ENCODE measurements around the gene CHD9.
"Not testable (repeated sequence)": the region's sequence is repeated elsewhere in the genome, so short reads cannot be mapped to it uniquely, and the experiment has no call there.

CHD9 gene

DNA sequence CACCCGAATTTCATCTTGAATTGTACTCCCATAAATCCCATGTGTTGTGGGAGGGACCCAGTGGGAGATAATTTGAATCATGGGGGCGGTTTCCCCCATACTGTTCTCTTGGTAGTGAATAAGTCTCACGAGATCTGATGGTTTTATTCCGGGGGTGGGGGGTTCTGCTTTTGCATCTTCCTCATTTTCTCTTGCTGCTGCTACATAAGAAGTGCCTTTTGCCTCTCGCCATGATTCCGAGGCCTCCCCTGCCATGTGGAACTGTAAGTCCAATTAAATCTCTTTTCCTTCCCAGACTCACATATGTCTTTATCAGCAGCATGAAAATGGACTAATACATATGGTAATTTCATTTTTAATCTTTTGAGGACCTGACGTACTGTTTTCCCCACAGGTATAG is 20.7 kb downstream of the CHD9 start:
- not testable (repeated sequence) for DNase-seq (ENCODE audit: low spot score)

DNA sequence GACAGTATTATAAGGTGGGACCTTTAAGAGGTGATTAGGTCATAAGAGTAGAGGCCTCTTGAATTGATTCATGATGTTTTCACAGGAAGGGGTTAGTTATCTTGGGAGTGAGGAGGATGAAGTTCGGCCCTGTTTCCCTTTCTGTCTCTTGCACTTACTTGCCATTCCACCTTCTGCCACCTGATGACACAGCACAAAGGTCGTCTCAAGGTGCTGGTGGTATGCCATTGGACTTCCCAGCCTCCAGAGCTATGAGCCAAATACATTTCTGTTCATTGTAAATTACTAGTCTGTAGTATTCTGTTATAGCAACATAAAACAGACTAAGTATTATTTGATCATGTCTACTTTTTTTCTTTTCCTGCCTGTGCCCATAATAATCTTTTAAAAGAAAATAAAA is 23.5 kb downstream of the CHD9 start:
- no peak for DNase-seq (ENCODE audit: low spot score)

DNA sequence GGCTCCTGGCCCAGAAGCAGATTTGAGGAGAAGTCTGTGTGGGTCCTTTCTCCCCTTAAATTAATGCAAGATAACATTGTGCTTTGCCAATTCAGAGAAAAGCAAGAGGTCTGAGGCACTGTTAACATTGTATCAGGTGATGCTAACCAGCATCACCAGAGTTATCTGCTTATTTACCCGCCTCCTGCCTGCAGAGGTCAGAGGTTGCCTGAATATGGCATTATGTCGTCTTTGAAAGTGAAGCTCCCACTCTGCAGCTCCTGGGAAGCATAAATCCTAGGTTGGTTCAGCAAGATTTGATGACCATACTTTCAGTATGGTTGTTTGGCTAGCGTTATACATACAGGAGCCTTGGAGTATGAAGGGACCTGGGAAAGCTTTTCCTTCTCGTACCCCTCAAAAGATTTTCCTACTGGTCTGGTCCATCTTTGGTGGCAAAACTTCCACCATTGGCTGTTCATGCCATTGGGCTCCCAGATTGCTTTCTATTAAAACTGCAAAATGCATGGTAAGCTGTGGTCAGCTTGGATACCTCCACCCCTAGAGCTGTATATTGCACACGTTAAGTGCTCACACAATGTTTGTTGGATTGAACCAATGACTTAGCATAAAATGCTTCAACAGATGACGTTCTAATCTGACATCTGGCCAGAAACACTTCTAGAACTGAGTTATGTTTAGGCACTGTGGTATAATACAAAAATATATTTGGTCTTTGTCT is 24.1 kb downstream of the CHD9 start:
- no peak for DNase-seq (ENCODE audit: low spot score)

DNA sequence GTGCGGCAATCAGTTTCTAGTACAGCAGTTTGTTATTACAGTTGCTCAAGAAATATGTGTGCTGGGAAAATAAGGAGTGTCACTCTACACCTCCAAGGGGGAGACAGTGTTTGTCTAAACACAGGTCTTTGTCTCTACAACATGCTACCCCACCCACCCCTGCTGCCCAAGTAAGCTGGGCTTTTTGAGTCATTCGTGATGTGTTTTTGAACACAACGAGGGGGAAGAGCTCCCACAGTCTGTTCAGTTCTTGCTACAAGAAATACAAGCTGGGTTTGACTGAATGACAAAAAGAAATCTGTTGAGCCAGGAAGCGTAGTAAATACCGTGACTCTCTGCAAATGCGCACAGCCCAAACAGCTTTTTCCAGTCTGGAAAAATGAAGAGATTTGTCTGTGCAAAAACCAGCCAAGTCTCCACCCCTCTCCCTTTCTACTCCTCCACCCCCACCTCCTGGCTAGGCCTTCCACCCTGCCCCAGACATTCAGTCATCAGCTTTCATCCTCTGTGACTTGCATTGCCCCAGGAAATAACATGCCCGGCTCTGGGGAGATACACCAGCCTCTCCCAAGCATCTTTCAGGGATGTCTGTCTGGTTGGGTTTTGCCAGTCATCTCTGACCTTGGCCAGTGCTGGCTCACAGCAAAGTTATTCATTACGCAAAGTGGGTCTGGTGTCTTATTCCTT is 25.7 kb downstream of the CHD9 start:
- DNase-seq (ENCODE audit: low spot score): peak; percentile 68

DNA sequence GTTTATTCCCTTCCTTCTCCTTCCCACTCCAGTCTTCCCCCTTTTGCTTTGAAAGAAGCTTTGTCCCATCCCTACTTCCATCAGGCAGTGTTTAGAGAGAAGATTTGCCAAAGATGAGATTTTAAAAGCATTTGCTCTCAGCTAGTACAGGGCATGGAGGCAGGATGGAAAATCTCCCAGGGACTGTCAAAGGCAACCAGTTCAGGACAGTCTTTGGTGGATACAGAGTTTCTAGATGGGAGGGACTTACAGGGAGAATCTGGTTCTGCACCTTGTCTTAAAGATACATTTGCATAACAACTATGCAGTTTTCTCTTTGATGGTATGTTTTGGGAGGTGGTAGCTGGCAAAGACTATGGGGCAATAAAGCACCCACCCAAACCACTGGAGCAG is 26.2 kb downstream of the CHD9 start:
- DNase-seq (ENCODE audit: low spot score): no peak

DNA sequence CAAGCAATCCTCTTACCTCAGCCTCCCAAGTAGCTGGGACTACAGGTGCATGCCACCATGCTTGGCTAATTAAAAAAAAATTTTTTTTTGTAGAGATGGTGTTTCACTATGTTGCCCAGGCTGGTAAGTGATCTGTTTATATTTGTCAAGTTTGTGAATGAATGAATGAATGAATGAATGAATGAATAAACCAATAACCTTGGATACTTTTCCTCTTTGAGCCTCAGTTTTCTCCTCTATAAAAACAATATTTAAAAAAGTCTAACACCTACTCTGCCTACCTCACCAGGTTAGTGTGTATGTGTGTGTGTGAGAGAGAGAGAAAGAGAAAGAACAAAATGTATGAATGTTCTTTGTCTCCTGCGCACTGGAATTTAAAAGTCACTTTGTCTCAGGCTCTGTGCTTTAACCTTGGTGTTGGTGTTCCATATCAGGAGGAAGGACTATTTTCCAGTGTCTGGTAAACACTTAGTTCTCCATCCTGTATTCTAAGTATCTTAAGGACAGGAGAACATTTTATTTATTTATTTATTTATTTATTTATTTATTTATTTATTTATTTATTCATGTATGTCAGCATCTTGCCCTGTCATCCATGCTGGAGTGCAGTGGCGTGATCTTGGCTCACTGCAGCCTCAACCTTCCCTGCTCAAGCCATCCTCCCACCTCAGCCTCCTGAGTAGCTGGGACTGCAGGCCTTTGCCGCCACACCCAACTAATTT is 27.1 kb downstream of the CHD9 start:
- DNase-seq (ENCODE audit: low spot score): no peak

DNA sequence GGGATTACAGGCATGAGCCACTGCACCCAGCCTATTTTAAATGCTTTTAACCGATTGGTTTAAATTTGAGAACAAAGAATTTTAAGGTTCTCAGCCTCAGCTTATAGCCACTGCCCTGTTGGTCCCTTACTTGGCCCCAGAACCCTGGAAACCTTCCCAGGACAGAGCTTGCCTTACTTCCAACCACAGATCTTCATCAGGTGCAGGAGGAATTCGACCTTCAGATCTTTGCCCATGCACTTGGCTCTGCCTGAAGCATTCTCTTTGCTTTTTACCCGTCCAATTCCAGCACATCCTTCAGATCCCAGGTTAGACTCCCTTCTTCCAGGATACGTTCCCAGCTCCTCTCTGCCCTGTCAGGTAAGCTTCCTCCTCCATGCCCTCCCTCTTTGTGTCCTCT is 27.7 kb downstream of the CHD9 start:
- DNase-seq (ENCODE audit: low spot score): no peak

DNA sequence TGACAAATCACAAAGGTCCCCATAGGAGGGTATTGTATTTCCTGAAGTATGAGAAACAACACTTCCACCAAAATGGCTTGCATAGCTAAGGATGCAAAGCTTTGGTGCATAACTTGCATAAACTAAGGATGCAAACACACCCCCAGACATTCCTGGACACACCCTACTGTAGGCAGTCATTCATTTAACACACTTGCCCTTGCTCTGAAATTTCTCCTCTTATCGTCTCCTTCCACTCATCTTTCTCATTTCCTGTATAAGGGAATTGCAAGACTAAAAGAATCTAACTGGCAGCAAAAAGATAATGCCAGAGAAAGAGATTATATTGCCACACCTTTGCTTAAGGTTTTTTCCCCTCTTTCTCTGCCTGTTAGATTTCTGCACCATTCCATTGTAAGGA is 28.3 kb downstream of the CHD9 start:
- no peak for DNase-seq (ENCODE audit: low spot score)

DNA sequence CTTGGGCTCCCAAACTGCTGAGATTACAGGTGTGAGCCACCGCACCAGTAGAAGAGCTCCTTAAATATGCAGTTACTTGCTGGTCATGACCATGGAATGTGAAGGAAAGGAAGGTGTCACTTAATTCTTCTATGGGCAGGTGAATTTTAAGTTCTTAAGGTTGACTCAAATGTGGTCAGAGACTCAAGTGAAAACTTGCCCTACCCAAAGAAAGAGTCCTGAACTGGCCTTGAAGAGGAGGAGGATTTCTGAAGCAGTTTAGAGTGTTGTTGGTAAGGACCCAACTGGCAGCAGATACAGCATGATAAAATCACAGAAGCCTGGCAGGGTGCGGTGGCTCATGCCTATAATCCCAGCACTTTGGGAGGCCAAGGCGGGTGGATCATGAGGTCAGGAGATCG is 29.4 kb downstream of the CHD9 start:
- no peak for DNase-seq (ENCODE audit: low spot score)

DNA sequence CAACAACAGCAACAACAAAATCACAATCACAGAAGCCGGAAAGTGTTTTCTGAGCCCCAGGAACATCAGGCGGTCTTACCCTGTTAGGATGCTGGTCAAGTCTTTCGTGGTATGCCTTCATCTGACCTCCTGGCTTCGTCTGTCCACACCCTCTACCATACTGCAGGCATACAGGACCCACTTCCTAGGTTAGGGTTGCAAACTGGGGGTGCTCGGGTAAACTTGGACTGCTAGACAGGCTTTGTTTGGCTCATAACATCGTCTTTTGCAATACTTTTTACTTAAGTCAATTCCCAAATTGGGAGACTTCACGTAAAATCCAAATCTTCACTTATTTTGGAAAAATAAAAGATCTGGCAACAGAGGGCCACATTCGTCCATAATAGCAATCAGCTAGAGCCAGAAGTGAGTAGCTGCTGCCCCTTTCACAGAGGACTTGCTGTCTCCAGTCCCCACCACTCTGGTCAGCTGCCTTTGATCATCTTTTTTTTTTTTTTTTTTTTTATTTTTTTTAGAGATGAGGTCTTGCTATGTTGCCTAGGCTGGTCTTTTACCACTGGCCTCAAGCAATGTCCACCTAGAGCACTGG is 30.0 kb downstream of the CHD9 start:
- DNase-seq (ENCODE audit: low spot score): no peak

DNA sequence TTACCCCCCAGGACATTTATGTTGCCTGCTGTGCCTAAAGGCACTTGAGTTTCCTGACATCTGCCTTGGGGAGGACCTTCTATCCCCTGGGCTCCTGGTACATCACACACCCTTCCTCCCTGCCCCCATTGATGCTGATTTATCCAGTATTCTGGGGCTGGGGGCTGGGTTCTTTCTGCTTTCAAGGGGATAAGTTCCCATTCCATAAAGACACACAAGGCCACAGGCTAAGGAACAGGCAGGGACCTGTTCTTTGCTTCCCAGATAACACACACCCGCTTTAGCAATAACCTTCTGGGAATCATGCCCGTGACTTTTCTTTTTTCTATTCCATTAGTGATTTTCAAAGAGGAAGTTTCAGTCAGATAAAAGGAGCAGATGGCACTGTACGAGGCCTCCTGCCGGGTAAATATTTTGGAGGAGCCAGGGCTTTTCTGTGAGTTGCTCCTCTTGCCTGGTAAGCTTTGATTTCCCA is 30.6 kb downstream of the CHD9 start:
- DNase-seq (ENCODE audit: low spot score): no peak

DNA sequence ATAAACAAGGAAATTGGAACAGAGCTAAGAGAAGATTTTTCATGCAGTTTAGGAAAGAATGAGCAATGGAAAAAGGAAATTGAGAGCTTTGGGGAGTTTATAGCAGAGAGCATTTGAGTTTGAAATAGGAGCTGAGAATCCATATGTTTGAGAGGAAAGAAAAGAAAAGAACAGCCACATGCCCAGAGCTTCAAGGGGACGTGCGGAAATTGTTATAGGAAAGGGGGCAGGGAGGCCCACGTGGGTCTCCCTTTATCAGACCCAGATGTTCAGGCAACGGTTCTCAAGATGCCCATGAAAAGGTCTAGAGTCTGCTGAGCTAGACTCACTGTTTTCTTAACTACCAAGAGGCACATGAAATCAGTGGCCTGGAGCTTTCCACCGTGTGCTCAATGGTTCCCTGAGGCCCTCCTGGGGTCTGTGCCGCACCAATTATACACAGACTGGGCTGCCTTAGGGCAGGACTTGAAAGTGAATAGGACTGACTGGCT is 31.2 kb downstream of the CHD9 start:
- DNase-seq (ENCODE audit: low spot score): no peak

DNA sequence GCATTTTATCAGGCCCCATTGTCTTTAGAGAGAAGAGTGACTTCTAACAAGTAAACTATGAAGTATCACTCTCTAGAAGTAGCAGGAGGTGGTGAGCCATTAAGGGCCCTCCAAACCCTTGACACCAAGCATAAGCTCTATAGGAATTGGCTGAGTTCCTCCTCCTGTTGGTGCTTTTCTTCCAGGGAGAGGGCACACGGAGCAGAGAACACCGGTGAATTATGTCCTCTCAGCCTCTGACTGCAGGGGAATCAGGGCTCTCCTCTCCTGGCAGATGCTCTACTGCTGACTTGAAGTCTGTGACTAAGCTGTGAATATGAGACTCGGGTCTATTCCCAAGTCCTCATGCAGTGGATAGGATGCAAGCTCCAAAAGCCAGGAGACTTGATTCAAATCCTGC is 32.3 kb downstream of the CHD9 start:
- no peak for DNase-seq (ENCODE audit: low spot score)

DNA sequence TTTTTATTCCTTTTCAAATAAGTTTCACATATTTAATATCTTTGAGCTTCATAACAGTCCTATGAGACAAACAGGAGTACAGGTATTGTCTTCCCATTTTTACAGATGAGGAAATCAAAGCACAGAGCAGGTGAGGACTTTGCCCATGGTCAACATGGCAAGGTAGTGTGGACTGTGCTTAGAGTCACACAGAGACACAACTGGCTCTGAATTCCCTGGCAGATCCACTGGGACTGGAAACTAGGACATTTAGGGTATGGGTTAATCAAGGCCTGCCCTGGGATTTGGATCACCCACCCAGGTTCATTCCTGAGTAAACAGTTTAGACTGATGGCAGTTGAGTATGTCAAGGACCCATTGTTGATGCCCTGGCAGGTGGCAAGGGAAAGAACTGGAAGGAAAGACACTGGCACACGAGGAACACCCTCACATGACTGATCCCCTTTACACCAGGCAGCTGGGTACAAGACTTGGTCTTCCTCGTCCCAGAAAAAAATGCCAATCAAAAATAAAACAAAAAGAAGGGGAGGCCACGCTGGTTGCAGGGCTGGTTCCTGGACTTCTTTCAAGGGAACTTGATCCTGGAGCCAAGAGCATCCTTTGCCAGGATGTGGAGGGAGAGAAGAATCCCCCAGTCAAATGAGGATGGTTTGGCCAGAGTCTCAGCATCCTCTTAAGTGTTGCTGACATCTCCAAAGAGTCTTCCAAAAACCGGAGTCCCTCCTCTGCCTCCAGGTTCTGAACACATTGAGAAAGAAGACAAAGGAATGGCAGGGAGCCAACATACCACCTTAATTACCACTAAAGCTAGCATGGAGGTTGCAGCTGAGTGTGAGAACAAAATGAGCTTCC is 34.9 kb downstream of the CHD9 start:
- peak; percentile 33 for DNase-seq (ENCODE audit: low spot score)

DNA sequence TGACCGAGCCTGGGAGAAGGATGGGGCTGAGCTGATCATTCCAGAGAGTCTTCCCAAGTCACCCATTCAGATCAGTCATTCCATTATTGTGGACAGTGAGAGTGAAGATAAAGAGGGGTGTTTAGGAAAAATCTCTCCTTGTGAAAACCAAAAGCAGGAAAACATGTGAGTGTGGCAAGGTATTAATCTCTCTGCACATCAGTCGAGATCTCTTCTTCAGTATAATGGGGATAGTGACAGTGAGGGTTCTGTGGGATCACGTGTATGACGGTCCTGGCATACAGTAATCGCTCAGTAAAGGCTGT is 35.4 kb downstream of the CHD9 start:
- peak; percentile 19 for DNase-seq (ENCODE audit: low spot score)

DNA sequence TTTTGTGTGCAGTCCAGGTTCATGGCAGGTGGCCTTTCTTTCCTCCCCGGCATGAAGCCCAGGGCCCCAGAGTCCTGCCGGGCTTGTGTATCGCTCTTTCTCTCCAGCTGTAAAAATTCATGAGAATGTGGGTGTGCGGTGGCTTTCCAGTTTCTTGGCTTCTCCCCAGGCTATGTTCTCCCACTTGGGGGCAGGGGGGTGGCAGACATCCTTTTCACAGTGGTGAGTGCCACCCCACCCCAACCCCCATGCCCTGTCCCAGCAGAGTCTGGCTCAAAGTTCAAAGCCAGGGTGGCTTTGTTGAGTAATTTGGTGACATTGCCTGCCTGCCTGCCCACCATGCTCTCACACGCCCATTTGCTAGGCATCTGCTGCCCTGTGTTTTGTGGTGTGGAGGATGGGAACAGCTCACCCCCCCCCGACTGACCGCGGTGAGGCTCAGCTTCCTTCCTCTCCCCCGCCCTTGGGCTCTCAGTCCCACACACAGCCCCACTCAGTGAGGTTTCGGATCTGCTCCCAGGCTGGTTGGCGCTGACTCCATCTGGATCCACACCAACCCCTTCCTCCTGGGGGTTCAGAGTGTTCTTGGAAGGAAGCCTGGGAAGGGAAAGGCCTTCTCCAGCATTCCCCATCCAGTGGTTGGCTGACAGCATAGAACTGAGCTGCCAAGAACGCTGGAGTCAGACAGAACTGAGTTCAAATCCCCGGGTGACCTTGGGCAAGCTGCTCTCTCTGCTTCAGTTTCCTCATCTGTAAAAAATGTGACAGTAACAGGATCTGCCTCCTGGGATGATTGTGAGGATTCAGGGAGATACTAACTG is 36.0 kb downstream of the CHD9 start:
- peak; percentile 85 for DNase-seq (ENCODE audit: low spot score)

DNA sequence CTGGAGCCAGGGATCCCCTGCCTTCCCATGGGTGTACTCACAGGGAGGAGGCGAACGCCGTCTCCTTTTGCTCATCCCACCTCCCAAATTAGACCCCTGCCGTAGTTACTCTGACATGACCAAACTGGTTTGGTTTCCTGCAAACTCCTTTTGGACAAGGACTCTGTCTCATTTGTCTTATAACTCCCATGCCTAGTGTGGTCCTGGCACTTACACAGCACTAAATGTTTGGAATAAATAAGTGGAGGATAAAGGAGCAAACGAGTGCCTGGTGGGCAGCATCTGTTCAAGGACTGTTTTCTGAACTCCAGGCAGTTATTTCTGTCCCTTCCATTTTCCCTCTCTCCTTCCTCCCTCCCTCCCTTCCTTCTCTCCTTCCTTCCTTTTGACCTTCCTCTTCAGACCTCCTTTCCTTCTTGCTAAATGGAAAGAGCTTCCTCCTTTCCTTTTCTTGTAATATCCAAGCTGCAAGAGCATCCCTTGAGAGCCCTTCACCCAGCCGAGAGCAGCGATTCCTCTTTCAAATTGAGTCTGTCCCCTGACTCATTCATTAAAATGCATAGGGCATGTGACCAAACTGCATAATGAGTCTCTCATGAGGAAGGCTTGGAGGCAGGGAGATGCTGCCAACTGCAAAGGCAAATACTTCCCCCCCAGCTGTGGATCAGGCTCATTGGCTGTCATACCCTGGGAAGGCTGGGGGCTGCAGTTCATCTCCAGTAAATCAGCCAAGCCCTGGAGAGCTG is 36.8 kb downstream of the CHD9 start:
- DNase-seq (ENCODE audit: low spot score): peak; percentile 67

DNA sequence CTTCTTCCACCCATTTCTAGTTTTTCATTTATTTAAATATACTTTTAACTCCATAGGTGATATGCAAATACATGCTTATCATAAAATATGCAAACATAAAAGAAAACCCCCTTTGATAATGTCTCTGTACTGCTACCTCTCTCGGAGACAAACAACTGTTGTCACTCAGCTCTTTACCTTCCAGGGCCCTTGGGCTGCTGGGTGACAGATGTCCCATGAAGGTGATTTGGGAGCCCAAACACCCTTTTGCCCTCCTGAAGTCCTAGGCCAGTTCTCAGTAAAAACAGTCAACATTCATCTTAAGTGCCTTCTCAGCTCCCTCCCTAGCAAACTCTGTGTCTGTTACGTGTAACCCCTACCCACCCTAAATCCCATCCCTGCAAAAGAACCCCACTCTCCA is 37.5 kb downstream of the CHD9 start:
- no peak for DNase-seq (ENCODE audit: low spot score)

DNA sequence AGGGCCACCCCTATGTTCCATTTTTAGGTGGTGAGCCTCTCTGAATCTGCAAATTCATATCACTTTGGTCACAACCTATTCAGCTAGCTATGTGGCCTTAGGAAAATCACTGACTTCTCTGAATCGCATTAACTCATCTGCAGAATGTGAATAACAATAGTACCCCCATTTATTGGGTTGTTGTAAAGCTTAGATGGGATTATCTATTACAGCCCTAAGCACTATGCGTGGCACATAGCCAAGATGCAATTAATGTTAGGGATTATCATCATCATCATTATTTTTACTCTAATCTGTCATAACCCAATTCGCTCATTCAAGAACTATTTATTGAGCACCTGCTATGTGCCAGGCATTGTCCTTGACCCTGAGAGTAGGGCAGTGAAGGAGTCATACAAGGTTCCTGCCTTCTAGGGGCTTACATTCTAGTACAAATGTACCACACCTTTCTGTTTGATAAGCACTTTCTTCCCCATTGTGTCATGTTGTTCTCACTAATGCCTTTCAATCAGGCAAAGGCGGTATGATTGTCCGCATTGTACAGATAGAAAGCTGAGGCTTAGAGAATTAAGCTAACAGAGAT is 38.5 kb downstream of the CHD9 start:
- DNase-seq (ENCODE audit: low spot score): no peak

Measured in kidney capillary endothelial cell (primary cell).